Mononuclear cell (primary cell): Measurements from ENCODE around the gene NHLH2. TPM values are rescaled to one million over a fixed set of nuclear protein-coding genes. Genes with fewer than 3 reads are reported as not detected.

ENCODE experiments used
- H3K27me3 ChIP-seq: 2 replicates; pipeline ENCODE4 v1.6.0; 2011; ENCODE audit warnings: low read length, control low read depth; ENCODE audit not compliant: insufficient read depth
- H3K4me1 ChIP-seq: 2 replicates; pipeline ENCODE4 v1.5.1; 2011; ENCODE audit warnings: mild to moderate bottlenecking, low read length, control low read depth; ENCODE audit not compliant: insufficient read depth
- H3K4me3 ChIP-seq: 2 replicates; pipeline ENCODE4 v1.5.1; 2011; ENCODE audit warnings: mild to moderate bottlenecking, low read length, moderate library complexity
- H3K9me3 ChIP-seq: 2 replicates; pipeline ENCODE4 v1.5.1; 2011; ENCODE audit warnings: low read depth, mild to moderate bottlenecking, control low read depth, low read length
- total RNA-seq: library from RNA; depleted of rRNA; stranded (reverse); fragments of >200 nt; gene quantifications from one replicate; pipeline ENCODE4 v1.2.3, GENCODE V29; 2012

The NHLH2 gene
- total RNA-seq, 1 donor: not detected

DNA sequence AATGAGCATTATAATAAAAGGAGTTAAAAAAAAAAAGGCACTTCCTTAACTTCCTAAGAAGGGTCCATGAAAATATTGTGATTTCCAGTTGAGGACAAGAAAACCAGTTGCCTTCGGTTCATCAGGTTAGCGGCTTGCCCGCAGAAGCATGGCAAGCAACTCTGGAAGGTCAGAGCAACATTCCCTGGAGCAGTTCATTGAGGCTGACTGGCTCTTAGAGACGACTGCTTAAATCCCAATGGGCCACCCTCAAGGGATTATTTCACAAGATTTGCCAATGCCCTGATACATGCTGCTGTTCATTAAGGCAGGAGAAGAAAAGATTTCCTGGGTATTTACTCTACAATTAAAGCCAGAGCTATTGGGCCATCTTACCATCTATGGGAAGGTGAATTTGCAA is 43.4 kb downstream of the NHLH2 start:
- H3K27me3 ChIP-seq: peaks cover 5% of the 10 kb centered on the region

DNA sequence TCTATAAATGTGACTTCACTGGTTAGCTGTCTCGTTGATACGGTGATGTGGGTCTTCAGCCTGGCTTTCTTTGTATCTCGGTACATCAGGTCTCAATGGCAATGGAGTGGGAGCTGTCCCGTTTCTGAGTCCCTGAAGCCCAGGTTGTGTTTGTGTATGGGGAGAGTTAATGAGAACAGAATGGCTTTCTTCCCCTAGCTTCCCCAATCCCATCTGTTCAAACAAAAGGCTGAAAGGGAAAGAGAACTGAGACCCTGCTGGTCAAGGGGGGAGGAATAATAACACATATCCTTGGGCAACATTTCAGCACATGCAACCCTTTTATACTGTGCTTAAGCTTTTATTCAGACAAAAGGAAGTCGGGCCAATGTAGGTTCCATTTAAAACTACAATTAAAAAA is 44.0 kb downstream of the NHLH2 start:
- no peak overlapping the region for H3K4me3 ChIP-seq
- H3K4me1 ChIP-seq: no peaks in the 10 kb centered on the region
- peaks cover 5% of the 10 kb centered on the region for H3K27me3 ChIP-seq
- no peaks in the 10 kb centered on the region for H3K9me3 ChIP-seq

More for the DNA sequence above, 43.4 kb downstream of the NHLH2 start:
- H3K4me3 ChIP-seq: no peak overlapping the region
- no peaks in the 10 kb centered on the region for H3K4me1 ChIP-seq
- H3K9me3 ChIP-seq: no peaks in the 10 kb centered on the region

DNA sequence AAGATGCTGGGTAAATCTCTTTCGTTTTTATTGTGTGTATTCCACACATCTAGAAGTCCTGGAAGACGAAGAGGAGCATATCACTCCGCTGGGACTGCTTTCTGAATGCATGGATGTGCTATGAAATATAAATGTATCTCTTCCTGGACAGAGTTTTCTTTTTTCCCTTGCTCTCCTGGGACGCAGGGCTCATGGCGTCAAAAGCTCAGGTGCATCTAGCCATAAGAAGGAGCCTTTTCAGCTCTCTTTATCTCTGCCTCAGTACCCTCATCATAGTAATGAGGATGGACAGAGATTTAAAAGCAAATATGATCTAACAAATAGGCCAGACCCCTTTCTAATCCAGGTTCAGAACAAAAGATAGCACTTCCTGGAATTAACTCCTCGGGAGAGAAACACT is 44.9 kb downstream of the NHLH2 start:
- no peak overlapping the region for H3K4me3 ChIP-seq
- no peaks in the 10 kb centered on the region for H3K4me1 ChIP-seq
- no peaks in the 10 kb centered on the region for H3K9me3 ChIP-seq
- H3K27me3 ChIP-seq: peaks cover 5% of the 10 kb centered on the region

DNA sequence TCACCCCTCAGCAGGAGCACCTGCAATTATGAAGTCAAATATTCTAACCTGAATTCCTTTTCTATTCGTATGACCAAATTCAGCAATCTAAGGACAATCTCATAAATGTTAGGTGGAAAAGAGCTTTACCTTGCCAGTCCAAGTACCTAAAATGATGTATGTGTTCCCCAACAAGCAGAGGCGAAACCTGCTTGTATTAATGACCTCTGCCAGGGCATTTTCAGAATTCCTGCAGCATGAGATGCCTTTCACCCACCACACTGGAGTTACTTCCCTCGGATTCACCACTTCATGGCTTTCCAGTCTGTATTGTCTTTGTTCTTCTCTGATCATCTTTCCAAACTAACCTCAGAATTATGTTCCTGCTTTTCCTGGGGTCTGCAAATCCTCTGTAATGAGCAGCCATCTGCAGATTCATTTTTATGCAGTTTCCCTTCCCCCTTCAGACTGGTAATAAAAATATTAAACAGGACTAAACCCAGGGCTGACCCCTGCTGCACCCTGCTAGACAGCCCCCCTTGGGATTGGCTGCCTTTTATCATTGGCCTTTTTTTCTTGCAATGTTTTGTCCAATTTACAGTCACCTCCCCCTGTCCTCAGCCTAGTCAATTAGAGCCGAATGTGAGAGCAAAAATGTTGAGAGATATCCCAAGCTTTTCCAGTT is 45.8 kb downstream of the NHLH2 start:
- H3K27me3 ChIP-seq: peaks cover 5% of the 10 kb centered on the region
- H3K4me1 ChIP-seq: no peaks in the 10 kb centered on the region
- no peak overlapping the region for H3K4me3 ChIP-seq
- H3K9me3 ChIP-seq: no peaks in the 10 kb centered on the region

DNA sequence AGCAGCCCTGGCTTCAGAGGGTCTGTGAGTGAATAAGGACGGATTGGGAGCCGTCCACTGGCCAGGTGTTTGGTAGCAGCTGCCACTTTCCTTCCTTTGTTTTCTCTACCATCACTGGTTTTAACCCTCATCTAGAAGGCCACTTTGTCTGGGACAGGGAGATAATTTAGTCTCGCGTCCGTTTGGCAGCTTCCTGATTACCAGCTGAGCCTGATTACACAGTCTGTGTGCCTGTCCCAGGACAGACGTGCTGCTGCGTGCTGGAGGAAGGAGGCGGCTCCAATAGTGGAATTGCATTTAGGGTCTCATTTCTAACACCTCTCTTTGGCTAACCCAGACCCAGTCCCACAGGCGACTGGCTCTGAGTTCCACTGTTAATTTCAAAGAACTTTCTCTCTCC is 47.8 kb downstream of the NHLH2 start:
- H3K9me3 ChIP-seq: no peaks in the 10 kb centered on the region
- no peaks in the 10 kb centered on the region for H3K4me1 ChIP-seq
- no peak overlapping the region for H3K4me3 ChIP-seq
- peaks cover 5% of the 10 kb centered on the region for H3K27me3 ChIP-seq

DNA sequence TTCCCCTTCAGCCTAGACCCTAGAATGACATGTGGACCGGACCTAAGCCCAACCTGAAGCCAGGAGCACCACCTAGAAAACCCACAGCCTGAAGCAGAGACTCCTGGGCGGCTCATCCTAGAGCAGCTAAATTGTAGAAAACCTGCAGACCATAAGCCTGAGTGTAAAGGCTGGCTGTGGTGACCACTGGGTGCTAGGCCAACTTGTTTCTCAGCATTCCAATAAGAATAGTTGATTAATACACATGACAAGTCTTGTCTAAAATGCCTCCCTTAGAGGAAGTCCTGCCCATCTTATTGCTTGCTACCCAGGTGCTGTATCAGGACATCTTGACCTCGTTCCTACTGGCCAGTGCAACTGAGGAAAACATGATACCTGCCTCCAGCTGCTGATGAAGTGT is 49.1 kb downstream of the NHLH2 start:
- Histone ChIP-seq H3K4me3 (no peak overlapping the region), H3K9me3 (no peaks in the 10 kb centered on the region), H3K4me1 (no peaks in the 10 kb centered on the region), H3K27me3 (peaks cover 5% of the 10 kb centered on the region)

GRCh38 chr1:115790846-115791245 is 50.1 kb downstream of the NHLH2 start:
- H3K27me3 ChIP-seq: peaks cover 1% of the 10 kb centered on the region
- H3K4me1 ChIP-seq: no peaks in the 10 kb centered on the region
- H3K4me3 ChIP-seq: no peak overlapping the region
- no peaks in the 10 kb centered on the region for H3K9me3 ChIP-seq

DNA sequence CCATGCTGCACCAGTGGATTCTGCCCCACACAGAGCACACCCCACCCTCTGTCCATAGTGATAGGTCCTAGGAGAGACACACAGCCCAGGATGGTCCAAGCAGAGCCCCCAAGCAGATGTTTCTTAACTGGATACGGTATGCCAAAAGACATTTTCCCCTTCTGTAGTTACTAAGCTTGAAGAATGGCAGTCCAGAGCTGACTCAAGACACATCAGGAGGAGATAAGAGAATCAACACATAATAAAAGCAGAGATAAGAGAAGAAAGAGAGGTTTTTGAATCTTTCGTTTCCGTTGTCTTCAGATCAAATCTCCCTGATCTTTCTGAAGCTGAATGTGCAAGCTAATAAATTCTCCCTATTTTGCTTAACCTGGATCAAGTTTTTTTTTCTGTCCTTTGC is 50.6 kb downstream of the NHLH2 start:
- Histone ChIP-seq H3K4me3 (no peak overlapping the region), H3K9me3 (no peaks in the 10 kb centered on the region), H3K27me3 (no peaks in the 10 kb centered on the region), H3K4me1 (no peaks in the 10 kb centered on the region)

Other genes starting within 250 kb of the NHLH2 start
- gene VANGL1, start 199.2 kb downstream of the NHLH2 start, total RNA-seq: 1.9 TPM
- not detected for gene CASQ2, start 72.4 kb downstream of the NHLH2 start, total RNA-seq
- 6.4 TPM for gene SLC22A15, start 135.4 kb upstream of the NHLH2 start, total RNA-seq